BJ (cell line): ENCODE results near the gene PRTN3. TPM values are rescaled to one million over a fixed set of nuclear protein-coding genes. Genes with fewer than 3 reads are reported as not detected.
"Not testable (repeated sequence)": the region's sequence is repeated elsewhere in the genome, so short reads cannot be mapped to it uniquely, and the experiment has no call there.

Experiments
- CTCF ChIA-PET: fragments of 350-600 bp; formaldehyde crosslinking; extraction: SDS; loops from one replicate; lab custom pipeline; 2021; ENCODE audit warnings: antibody characterized with exemption, inconsistent platforms; lab: Yijun Ruan, JAX
- POLR2A ChIA-PET: fragments of 300-600 bp; sonication (Branson Sonifier 250); formaldehyde crosslinking; extraction: SDS; loops from one replicate; lab custom pipeline; 2021; ENCODE audit warnings: antibody characterized with exemption; lab: Charles Lee
- DNase-seq: peaks from one replicate; pipeline ENCODE4 v3.0.0-alpha.2; 2011; ENCODE audit warnings: low read depth
- H3K27me3 ChIP-seq: 2 replicates; pipeline ENCODE4 v1.6.0; 2011; ENCODE audit warnings: low read length; ENCODE audit not compliant: control insufficient read depth, insufficient read depth
- H3K36me3 ChIP-seq: 2 replicates; pipeline ENCODE4 v1.5.1; 2011; ENCODE audit warnings: low read length; ENCODE audit not compliant: control insufficient read depth, insufficient read depth
- H3K4me3 ChIP-seq: 2 replicates; pipeline ENCODE4 v1.5.1; 2011; ENCODE audit warnings: low read depth, mild to moderate bottlenecking, control low read depth, low read length
- CTCF ChIP-seq: IDR thresholded peaks from 2 replicates; pipeline ENCODE4 v1.5.1; 2011; ENCODE audit warnings: low read depth, mild to moderate bottlenecking, control low read depth, inconsistent platforms, low read length, moderate library complexity; ENCODE audit not compliant: insufficient read depth
- polyA plus RNA-seq: library from polyadenylated mRNA; depleted of rRNA; stranded (reverse); fragments of >200 nt; gene quantifications from 2 replicates; pipeline ENCODE4 v1.2.3, GENCODE V29; 2011

Gene PRTN3
- polyA plus RNA-seq, 1 experiment, result not detected

- no peak for DNase-seq
- ChIA-PET POLR2A (no interaction called here), CTCF (interaction anchor here (1.4 kb wide), 1 partner anchor 16 kb away, joined by 3 read pairs; no protein-coding TSS in a partner anchor)
- no peak overlapping the region for H3K4me3 ChIP-seq
- no peaks in the 10 kb centered on the region for H3K27me3 ChIP-seq
- H3K36me3 ChIP-seq, result peaks cover 24% of the 10 kb centered on the region
- TF ChIP-seq CTCF, result no peak
These were observed 32.8 kb downstream of the PRTN3 start for GRCh38 chr19:873561-874041.

DNA sequence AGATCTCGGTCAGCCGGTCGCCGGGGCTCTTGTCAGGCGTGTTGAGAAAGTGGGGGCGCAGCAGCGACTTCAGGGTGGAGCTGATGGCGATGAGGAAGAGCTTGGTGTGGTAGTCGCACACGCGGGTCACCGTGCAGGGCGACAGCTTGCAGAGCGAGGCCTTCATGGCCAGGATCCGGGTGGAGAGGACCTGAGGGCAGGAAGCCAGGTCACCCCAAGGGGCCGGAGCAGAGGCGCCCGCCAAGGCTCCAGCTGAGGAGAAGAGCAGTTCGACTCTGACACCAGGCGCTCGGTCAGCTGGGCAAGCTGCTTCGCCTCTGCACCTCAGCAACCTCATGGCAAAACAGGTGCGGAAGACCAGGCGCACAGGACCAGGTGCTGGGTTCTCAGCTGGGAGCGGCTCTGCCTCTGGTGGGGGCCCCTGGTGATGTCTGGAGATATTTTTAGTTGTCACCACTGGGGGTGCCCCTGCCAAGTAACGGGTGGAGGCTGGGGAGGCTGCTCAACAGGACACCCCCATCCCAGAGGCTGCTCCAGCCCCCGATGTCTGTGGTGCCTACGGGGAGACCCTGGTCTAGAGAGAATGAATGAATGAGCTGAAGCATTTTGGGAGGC is 34.6 kb downstream of the PRTN3 start:
- no peak for TF ChIP-seq CTCF
- Histone ChIP-seq H3K4me3 (no peak overlapping the region), H3K36me3 (peaks cover 24% of the 10 kb centered on the region), H3K27me3 (no peaks in the 10 kb centered on the region)
- DNase-seq, result no peak
- CTCF ChIA-PET, result no interaction called here
- POLR2A ChIA-PET, result no interaction called here

DNA sequence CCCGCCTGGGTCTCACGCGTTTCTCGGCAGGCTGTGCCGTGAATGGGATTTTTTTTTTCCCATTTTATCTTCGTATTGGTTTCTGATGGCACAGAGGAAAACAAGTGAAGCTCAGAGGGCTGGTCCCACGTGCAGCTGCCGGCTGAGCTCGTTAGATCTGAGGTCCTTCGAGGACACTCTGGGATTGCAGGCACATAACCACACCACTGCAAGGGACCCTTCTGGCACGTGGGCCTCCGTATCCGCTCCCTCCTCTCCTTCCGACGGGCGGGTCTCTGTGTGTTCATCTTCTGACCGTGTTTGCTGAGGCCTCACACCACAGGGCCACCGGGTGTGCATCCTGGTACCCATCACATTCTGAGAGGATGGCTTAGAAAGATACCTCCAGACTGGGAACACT is 35.3 kb downstream of the PRTN3 start:
- Histone ChIP-seq H3K36me3 (peaks cover 21% of the 10 kb centered on the region), H3K27me3 (no peaks in the 10 kb centered on the region), H3K4me3 (no peak overlapping the region)
- CTCF ChIA-PET, result no interaction called here
- no peak for DNase-seq
- TF ChIP-seq CTCF, result no peak
- POLR2A ChIA-PET, result no interaction called here

DNA sequence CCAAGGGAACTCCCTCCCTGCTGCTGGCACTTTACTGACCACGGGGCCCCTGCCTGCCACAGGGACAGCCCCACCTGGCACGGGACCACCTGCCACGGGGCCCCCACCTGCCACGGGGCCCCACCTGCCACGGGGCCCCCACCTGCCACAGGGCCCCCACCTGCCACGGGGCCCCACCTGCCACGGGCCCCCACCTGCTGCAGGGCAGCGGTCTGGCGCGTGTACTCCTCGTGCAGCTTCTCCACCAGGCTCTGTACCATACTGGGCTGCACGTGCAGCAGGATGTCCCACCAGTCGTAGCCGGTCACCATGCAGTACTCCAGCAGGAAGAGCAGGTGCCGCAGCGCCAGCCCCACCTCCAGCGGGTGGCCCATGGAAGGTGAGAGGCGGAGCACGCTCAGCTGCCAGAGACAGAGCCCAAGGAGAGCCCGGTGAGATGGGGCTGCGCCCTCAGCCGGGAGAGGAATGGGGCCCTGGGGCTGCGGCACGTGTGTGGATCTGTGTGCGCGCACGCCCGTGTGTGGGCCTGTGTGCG is 36.0 kb downstream of the PRTN3 start:
- TF ChIP-seq CTCF, result no peak
- H3K27me3 ChIP-seq, result no peaks in the 10 kb centered on the region
- no peak overlapping the region for H3K4me3 ChIP-seq
- DNase-seq, result no peak
- POLR2A ChIA-PET, result no interaction called here
- CTCF ChIA-PET, result no interaction called here
- peaks cover 26% of the 10 kb centered on the region for H3K36me3 ChIP-seq

DNA sequence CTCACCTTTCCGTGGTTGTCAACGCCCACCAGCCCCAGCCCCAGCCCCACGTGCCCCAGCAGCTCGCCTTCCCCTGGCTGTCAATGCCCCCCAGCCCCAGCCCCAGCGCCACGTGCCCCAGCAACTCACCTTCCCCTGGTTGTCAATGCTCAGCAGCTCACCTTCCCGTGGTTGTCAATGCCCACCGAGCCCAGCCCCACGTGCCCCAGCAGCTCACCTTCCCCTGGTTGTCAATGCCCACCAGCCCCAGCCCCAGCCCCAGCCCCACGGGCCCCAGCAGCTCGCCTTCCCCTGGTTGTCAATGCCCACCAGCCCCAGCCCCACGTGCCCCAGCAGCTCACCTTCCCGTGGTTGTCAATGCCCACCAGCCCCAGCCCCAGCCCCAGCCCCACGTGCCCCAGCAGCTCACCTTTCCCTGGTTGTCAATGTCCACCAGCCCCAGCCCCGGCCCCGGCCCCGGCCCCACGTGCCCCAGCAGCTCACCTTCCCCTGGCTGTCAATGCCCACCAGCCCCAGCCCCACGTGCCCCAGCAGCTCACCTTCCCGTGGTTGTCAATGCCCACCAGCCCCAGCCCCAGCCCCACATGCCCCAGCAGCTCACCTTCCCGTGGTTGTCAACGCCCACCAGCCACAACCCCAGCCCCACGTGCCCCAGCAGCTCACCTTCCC is 37.3 kb downstream of the PRTN3 start:
- POLR2A ChIA-PET, H3K4me3 ChIP-seq, DNase-seq, H3K27me3 ChIP-seq: not testable (repeated sequence)
- CTCF ChIA-PET, result interaction anchor here (1.5 kb wide), 1 partner anchor 14 kb away, joined by 5 read pairs; no protein-coding TSS in a partner anchor
- H3K36me3 ChIP-seq, result peaks cover 30% of the 10 kb centered on the region

- POLR2A ChIA-PET, result not testable (repeated sequence)
These were observed 38.2 kb downstream of the PRTN3 start for GRCh38 chr19:878751-879561.

More at GRCh38 chr19:878751-879561, 38.2 kb downstream of the PRTN3 start:
- peaks cover 33% of the 10 kb centered on the region for H3K36me3 ChIP-seq
- CTCF ChIA-PET, result interaction anchor here (0.6 to 1.5 kb wide), 6 partner anchors 14 to 108 kb away, joined by 3 to 6 read pairs (median 4); partner anchors contain the start of genes KISS1R, MED16 and RNU6-9
- not testable (repeated sequence) for H3K27me3 ChIP-seq, DNase-seq, H3K4me3 ChIP-seq
